EL (cell line): ENCODE results near the gene PRSS57.
"Not testable (repeated sequence)": the region's sequence is repeated elsewhere in the genome, so short reads cannot be mapped to it uniquely, and the experiment has no call there.

Experiments
- DNase-seq: peaks from one replicate; pipeline ENCODE4 v3.0.0-alpha.2; 2016

PRSS57 gene

DNA sequence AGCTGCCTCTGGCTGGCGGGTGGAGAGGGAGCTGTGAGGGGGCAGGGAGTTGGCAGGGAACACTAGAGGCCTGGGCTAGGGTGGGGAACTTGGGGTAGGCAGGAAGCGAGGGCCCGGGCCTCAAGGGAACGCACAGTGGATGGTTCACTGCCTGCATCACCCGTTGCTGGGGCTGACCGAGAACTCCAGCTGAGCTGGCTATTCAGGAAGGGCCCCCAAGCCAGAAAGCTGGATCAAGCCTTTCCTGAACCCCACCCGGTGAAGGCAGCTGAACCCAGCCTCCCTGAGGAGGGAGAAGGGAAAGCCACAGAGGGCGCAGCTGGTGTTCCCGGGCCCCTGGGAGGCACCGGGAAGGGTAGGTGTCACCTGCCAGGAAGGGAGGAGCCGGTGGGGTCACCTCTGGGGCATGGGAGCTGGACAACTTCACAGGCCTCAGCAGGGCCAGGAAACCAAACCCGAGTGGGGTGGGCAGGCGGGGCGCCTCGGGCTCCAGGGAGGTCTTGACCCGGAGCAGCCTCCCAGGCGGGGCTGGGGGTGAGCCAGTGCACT, 27.4 kb upstream of the PRSS57 start:
- no peak for DNase-seq

DNA sequence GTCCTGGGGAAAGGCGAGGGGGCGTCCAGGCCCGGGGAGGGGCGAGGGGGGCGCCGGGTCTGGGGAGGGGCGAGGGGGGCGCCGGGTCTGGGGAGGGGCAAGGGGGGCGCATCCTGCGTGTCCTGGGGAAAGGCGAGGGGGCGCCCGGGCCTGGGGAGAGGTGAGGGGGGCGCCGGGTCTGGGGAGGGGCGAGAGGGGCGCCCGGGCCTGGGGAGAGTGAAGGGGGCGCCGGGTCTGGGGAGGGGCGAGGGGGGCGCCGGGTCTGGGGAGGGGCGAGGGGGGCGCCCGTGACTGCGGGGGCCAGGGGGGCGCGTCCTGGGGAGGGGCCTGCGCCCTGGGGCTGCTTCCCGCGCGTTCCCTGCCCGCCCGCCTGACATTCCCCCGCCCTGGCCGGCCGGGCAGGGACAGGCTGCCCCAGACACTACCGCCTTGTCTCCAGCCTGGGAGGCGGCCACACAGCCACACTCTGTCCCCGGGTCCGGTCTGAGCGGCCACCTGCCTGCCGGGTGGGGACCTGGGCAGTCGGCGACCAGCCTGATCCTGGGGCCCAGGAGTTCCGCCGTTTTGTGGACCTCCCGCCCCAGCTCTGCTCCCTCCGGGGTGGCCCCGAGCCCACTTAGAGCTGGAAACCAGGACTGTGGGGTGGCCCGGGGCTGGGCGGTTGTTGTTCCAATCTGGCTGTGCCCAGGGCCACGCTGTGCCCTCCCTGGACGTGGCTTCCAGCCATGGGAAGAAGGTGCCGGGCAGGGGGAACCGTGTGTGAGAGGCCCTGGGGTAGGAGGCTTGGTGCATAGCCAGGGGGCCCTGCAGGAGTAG, 25.3 kb upstream of the PRSS57 start:
- DNase-seq: no peak

DNA sequence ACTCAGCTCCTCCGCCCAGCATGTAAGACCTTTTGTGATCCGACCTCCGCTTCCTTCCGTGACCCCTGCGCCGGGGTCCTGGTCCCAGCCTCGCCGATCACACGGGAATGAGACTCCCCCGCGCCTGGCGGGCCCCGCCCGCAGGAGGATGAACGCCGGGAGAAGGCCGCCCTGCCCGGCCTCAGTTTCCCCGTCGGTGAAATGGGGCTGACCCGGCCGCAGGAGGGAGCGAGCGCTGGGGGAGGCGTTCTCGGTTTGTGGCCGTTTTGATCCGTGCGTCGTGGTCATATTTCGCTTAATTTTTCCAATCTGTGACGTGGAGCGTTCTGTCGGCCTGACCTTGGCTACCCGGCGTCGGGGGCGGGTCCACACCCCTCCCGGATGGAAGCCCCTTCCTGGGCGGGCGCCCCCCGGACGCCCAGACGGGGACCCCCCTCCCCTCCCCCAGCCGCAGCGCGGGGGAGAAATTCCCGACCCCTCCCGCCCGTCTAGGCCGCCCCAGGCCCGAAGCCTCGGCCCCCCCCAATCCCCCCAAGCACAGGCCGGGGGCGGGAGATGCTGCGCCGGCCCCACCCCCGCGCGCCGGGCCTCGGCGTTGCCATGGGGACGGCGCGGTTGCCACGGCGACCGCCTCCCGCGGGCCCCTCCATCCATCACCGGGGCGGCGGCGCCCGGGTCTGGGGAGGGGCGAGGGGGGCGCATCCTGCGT, 24.5 kb upstream of the PRSS57 start:
- no peak for DNase-seq

DNA sequence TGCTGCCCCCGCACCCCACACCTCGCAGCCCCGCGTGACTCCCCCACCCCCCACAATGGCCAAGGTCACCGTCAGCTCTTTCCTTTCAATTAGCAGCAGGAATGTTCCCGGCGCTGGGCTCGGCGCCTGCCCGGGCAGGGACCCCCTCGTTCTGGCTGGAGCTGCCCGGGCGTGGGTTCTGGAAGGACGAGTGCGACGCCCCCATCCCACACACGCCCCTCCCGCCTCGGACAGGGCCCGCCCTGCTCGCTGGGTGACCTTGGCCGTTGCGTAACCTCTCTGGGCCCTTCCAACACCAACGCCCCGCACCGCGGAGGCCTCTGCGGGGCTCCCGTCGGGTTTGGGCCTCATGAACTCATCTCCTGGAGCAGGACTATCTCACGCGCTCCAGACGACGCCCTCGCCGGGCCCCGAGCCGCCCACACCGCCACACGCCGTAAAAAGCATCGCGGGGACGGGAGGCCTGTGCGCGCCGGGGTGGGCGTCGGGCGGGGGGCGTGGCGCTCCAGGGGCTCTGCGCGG, 23.8 kb upstream of the PRSS57 start:
- DNase-seq: no peak

DNA sequence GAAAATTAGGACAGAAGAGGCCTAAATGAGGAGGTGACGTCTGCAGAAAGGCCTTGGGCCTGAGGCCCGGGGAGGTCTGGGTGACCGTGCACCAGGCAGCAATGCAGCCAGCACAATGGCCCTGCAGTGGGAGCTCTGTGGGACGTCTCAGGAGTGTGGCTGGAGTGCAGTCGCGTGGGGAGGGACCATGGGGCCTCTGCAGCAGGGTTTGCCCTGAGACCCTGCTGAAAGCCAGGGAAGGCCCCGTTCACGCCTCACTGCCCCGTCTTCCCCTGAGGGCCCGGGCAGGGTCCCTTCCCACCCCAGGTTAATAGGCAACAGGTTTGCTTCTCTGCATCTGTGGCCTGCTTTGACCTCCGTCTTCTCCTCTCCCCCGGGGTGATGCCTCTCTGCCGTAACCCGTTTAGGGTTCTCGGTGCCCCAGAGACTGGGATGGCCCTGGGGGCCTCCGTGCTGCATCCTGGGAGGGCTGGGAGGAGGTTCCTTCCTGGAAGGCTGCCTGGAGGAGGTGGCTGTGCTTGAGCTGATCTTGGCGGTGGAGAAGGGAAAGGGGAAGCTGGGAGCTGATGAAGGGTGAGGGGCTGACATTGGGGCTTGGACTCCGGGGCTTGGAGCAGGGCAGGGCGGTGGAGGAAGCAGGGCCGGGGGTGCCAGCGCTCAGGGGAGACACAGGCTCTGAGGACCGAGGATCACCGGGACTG, 23.1 kb upstream of the PRSS57 start:
- DNase-seq: no peak

DNA sequence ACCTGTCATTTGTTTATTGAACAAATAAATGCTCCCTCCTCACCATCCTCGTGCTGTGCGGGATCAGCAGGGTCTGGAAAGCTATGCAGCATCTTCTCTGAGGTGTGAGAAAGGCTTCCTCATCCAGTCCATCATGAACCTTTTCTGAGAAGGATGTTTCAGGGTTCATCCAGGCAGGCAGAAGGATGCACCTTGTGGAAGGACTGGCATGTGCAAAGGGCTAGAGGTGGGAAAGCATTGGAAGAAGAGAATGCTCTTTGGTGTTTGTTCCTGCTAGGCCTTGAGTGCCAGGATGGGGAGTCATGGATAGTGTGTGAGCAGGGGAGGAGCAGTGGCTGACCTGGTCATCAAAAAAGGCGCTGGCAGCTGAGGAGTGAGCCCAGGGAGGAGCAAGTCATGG, 20.1 kb upstream of the PRSS57 start:
- no peak for DNase-seq

DNA sequence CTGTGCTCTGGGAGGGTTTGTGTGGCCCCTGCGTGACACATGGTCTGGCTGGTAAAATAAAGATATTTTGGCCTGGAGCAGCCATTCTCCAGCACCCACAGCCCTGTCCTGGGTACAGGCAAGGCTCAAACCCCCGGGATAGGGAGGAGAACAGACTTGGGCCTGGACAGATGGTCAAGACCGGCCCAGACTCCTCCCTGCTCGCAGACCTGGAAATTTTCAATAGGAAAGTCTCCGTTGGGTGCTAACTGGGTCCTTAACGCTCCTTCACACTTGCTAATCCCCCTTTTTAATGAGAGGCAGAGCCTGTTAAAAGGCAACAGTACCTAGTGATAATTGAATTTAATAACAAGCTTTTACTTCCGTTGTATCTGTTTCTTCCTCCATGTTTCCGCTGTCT, 16.0 kb upstream of the PRSS57 start:
- DNase-seq: no peak

DNA sequence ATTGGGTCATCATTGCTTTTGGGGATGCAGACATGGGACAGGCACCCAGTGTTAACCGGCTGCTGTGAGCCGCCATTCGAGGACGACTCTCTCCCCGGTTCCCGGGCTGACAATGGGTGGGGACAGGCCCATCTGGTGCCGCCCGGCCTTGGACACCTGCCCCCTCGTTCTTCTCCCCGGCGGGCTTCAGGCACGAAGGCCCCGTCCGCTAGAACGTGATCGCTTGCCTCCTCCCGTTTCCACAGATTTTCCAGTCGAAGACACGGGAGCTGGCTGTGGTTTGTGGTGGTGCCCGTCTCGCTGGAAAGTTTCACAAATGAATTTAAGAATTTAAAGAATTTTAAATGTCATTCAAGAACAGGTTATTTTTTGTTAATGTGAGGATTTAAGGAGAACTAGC, 15.5 kb upstream of the PRSS57 start:
- DNase-seq: no peak

DNA sequence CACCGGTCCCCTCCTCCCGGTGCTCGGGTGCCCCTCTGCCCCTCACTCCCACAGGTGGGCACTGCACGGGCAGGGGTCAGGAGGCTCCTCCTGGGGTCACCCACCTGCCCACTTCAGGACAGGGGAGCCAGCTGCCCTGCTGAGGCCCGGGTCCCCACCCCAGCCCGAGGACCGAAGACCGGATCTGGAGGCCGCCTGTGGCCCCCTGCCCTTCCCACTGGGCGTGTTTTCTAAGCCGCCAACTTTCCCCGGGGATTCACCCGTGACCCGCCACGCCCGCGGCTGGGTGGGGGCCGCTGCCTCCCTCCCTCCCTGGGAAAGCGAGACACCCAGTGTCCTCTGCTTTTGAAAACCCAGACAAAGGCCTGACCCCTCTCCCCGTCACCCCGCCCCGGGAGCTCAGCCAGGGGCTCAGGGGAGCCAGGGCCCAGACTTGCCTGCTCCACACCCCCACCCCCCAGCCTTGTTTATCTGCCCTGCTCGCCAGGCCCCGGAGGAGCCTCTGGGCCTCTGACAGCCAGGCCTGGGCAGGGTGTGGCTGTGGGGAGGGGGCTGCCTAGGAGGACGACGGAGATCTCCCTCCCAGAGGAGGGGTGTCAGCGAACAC, 14.8 kb upstream of the PRSS57 start:
- DNase-seq: no peak

DNA sequence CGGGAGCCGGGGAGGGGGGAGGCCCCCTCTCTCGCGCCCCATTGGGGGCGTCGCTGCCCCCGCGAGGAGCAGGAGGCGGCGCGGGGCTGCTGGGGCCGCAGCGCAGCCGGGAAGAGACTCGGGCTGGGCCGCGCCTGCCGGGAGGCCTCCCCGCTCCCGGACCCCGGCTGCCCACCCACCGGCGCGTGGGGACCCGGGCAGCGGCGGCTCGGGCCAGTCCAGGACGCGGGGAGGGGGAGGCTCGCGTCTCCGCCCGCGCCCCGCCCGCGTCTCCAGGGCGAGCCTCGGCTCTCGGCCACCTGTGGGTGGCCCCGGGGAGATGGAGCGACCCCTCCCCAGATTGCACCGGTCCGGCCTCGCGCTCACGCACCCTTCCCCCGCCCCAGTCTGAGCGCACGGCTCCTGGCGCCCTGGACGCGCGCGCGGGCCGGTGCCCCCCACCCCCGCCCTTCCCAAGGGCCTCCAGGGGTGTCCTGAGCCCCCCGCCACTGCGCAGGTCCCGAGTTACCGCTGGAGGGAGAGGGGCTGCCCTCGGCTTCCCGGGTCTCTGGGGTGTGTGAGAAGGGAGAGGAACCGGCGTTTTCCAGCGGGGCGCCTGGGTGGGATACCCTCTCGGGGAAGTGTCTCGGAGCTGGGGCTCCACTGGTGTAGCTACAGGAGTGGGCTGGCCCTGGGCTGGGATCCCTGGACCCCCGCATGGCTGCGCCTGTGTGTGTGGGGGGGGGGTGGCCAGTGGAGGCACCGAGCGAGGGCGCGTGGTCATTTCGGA, 14.1 kb upstream of the PRSS57 start:
- no peak for DNase-seq

DNA sequence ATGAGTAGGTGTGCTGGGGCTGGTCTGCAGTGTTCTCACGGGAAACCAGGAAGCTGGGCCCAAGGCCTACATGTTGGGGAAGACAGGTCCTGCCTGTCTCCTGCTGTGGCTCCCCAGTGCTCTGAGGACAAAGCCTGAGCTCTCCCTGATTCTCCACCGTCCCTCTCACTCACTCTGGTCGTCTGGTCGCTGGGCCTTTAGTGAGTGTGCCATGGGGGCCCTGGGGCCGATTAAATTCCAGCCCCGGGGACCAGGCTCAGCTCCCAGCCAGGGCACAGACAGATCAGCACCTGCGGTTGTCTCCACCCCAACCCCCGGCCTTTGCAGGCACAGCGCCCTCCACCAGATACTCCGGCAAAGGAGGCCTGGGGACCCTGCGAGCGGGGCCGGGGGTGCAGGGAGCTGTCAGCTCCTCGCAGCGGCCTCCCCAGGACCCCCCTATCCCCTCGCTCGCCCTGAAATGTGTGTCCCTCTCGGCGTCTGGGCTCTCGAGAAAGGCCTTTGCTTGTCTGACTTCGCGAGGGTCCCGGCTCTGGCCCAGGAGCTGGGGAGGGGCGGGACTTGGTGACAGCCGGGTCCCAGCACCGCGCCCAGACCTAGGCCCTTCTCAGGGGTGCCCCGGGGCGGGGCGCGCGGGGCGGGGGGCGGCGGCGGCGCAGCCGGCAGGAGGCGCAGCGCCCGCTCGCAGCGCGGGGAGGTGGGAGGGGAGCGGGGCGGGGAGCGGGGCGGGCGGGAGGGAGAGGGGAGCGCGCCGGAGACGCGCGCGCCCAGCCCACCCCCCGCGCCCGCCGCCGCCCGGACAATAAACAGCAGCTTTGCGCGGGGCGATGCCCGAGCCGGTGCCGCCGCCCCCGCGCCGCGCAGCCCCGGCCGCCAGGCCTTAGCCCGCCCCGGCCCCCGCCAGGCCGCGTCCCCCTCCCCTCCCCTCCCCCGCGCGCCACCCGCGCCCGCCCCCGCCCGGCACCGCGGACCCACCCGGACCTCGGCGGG, 13.2 kb upstream of the PRSS57 start, which contains the start of gene PALM:
Gene PALM (plus strand): TSS at position 782 of the 990 bp plus-strand sequence. CDS start 212 bp downstream, outside the sequence.
- DNase-seq: no peak

DNA sequence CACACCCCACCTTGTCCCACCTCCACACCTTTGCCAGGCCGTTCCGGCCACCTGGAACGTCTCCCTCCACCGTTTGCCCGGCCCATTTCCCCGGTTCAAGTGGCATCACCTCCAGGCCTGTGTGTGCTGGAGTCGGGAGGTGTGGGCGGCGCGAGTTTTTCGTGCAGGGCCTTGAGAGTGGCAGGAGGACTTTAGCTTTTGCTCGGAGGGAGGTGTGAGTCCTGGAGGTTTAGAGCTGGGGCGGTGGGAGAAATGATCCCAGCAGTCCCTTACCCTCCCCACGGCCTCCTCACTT, 9.1 kb upstream of the PRSS57 start:
- DNase-seq: no peak

DNA sequence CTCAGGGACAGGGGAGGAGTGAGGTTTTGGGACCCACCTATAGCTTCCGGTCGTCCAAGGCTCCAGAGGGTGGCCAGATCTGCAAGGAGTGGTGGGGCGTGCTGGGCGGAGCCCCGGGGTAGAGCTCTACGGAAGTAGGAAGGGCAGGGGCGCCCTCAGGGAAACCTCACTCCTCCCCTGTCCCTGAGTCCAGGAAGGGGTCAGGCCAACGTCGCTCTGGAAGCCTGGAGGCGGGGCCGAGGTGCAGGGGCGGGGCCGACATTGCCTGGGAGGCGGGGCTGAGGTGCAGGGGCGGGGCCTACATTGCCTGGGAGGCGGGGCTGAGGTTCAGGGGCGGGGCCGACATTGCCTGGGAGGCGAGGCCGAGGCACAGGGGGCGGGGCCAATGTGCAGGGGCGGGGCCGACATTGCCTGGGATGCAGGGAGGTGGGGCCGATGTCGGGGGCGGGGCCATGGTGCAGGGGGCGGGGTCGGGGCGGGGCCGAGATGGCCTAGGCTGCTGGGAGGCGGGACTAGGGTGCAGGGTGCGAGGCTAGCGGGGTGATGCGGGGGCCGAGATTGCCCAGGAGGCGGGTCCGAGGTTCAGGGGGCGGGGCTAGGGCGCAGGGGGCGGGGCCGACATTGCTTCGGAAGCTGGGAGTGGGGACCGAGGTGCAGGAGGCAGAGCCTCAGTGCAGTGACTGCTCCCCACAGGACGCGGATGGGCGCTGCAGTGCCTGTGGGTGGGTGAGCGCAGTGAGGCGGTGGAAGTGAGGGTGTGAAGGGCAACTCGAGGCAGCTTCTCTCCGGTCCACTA, 8.6 kb upstream of the PRSS57 start:
- peak; percentile 36 for DNase-seq

DNA sequence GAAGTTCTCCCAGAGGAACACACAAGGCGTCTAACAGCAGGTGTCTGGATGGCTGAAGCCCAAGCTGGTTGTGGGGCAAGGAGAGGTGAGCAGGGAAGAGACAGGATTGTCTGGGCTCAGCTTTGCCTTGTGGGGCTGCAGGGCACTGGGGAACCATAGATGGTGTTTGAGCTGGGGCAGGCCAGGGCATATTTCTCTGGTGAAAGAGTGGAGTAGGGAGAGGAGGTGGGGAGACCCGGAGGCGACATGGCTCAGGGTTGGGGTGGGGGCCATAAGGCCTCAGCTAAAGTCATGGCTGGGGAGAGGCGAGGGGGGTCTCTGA, 8.0 kb upstream of the PRSS57 start:
- no peak for DNase-seq

DNA sequence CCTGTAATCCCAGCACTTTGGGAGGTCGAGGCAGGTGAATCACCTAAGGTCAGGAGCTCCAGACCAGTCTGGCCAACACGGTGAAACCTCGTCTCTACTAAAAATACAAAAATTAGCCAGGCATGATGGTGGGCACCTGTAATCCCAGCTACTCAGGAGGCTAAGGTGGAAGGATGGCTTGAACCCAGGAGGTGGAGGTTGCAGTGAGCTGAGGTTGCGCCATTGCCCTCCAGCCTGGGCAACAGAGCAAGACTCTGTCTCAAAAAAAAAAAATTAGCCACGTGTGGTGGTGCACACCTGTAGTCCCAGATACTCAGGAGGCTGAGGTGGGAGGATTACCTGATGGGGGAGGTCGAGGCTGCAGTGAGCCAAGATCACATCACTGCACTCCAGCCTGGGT, 7.6 kb upstream of the PRSS57 start:
- DNase-seq: not testable (repeated sequence)

DNA sequence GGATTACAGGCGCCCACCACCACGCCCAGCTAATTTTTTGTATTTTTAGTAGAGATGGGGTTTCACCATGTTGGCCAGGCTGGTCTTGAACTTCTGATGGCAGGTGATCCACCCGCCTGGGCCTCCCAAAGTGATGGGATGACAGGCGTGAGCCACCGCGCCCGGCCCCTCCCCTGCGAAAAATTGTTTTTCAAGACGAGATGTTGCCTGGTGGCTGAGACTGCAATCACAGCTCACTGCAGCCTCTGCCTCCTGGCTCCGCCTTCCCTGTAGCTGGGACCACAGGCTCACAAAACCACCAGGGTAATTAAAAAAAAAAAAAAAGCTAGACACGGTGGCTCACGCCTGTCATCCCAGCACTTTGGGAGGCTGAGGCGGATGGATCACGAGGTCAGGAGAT, 4.6 kb upstream of the PRSS57 start:
- DNase-seq: not testable (repeated sequence)

DNA sequence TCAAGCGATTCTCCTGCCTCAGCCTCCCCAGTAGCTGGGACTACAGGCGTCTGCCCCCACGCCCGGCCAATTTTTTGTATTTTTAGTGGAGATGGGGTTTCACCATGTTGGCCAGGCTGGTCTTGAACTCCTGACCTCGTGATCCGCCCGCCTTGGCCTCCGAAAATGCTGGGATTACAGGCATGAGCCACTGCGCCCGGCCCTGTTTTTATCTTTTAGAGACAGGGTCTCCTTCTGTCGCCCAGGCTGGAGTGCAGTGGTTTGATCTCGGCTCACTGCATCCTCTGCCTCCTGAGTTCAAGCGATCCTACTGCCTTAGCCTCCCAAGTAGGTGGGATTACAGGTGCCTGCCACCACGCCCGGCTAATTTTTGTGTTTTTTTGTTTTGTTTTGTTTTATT, 3.3 kb upstream of the PRSS57 start:
- not testable (repeated sequence) for DNase-seq

DNA sequence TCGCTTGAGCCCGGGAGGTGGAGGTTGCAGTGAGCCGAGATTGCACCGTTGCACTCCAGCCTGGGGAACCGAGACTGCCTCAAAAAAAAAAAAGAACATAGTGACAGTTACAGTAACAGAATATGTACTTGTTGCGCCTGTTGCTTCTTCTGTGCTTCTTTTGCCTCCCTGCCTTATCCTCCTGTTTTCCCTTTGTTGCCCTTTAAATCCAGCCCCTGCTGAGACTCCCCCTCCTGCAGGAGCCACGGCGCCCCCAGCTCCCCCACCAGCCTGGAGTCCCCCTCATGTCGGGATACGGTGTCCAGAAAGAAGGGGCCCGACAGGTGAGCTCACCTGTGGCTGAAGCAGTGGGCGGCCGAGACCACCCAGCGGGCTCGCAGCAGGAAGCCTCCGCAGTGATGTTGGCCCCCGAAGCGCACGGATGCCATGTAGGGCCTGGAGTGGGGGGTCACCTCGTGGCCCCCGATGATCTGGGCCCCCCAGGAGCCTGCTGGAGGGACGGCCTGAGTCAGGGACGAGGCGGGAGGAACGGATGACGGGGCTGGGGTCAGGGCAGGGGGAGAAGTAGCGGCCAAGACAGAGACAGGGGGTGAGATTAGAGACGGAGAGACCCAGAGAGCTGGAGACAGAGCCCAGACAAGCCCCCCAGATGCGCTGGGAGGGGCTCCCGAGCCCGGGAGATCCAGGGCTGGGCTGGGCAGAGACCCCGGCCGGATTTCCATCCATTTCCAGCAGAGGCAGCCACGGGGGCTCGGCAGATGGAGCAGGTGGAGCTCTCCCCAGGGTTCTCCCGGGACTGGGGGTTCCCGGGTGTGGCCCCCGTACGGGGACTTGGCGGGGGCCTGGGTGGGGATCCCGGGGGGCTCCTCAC, 536 bp downstream of the PRSS57 start:
- no peak for DNase-seq

DNA sequence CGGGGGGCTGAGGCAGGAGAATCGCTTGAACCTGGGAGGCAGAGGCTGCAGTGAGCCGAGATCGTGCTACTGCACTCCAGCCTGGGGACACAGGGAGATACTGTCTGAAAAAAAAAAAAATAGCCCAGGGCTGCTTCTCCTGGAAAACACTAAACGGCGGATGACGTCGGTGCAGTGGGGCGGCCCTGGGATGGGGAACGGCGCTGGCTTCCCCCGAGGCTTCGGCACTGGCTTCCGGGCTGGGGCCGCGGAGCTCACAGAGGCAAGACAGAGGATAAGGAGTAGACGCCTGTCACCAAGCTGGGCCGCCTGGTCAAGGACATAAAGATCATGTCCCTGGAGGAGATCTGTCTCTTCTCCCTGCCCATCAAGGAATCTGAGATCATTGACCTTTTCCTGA, 5.0 kb downstream of the PRSS57 start:
- DNase-seq: no peak
